Neural cell (in vitro differentiated cells): ENCODE measurements around the gene PIK3C2G. TPM values are rescaled to one million over a fixed set of nuclear protein-coding genes. Genes with fewer than 3 reads are reported as not detected.

Experiments
- H2AFZ ChIP-seq: fragments of 200-600, 300-800 bp; sonication (generic), shearing (Covaris generic); 2 replicates; pipeline ENCODE4 v1.6.0; 2014; ENCODE audit warnings: low read depth, mild to moderate bottlenecking, antibody characterized with exemption, low read length, moderate library complexity
- H3F3A ChIP-seq: fragments of 200-600 bp; shearing (Covaris generic); 2 replicates; pipeline ENCODE4 v1.6.1; 2016; ENCODE audit warnings: mild to moderate bottlenecking, moderate library complexity, mixed read lengths, antibody characterized with exemption, low read length; ENCODE audit not compliant: insufficient read depth, poor library complexity, severe bottlenecking
- H3K27ac ChIP-seq: fragments of 200-600, 300-800 bp; sonication (generic), shearing (Covaris generic); 2 replicates; pipeline ENCODE4 v1.5.1; 2014; ENCODE audit warnings: mild to moderate bottlenecking, low read length, moderate library complexity
- H3K27me3 ChIP-seq: fragments of 300-800, 200-600 bp; sonication (generic), shearing (Covaris generic); 2 replicates; pipeline ENCODE4 v1.6.0; 2014; ENCODE audit warnings: mild to moderate bottlenecking, low read depth, low read length, moderate library complexity; ENCODE audit not compliant: insufficient read depth
- H3K36me3 ChIP-seq: fragments of 300-800, 200-600 bp; sonication (generic), shearing (Covaris generic); 2 replicates; pipeline ENCODE4 v1.5.1; 2014; ENCODE audit warnings: mild to moderate bottlenecking, antibody characterized with exemption, low read length, moderate library complexity; ENCODE audit not compliant: insufficient read depth
- H3K4me2 ChIP-seq: fragments of 300-800, 200-600 bp; sonication (generic), shearing (Covaris generic); 2 replicates; pipeline ENCODE4 v1.6.0; 2014; ENCODE audit warnings: mild to moderate bottlenecking, low read length
- H3K4me3 ChIP-seq: fragments of 300-800, 200-600 bp; sonication (generic), shearing (Covaris generic); 2 replicates; pipeline ENCODE4 v1.5.1; 2014; ENCODE audit warnings: mild to moderate bottlenecking, low read length, moderate library complexity
- H3K79me2 ChIP-seq: fragments of 200-600 bp; shearing (Covaris generic); replicated peaks from 2 replicates; pipeline ENCODE4 v1.6.0; 2014; ENCODE audit warnings: mild to moderate bottlenecking, low read length, moderate library complexity; ENCODE audit not compliant: insufficient read depth
- H3K9ac ChIP-seq: fragments of 300-800, 200-600 bp; sonication (generic), shearing (Covaris generic); 2 replicates; pipeline ENCODE4 v1.6.1; 2016; ENCODE audit warnings: mild to moderate bottlenecking, low read length, mixed read lengths
- H3K9me2 ChIP-seq: fragments of 200-600 bp; shearing (Covaris generic); 2 replicates; pipeline ENCODE4 v1.6.1; 2016; ENCODE audit warnings: mild to moderate bottlenecking, low read length, mixed read lengths; ENCODE audit not compliant: insufficient read depth
- H3K9me3 ChIP-seq: fragments of 200-600, 300-800 bp; sonication (generic), shearing (Covaris generic); 2 replicates; pipeline ENCODE4 v1.6.1; 2016; ENCODE audit warnings: mild to moderate bottlenecking, mixed run types, low read length, moderate library complexity, mixed read lengths
- H4K20me1 ChIP-seq: fragments of 200-600 bp; shearing (Covaris generic); 2 replicates; pipeline ENCODE4 v1.6.1; 2016; ENCODE audit warnings: mild to moderate bottlenecking, mixed run types; ENCODE audit not compliant: insufficient read depth
- EP300 ChIP-seq: fragments of 450-650 bp; conservative IDR thresholded peaks from 2 replicates; pipeline ENCODE4 v1.6.1; 2014; ENCODE audit warnings: antibody characterized with exemption, mild to moderate bottlenecking, moderate library complexity; ENCODE audit not compliant: poor library complexity, severe bottlenecking
- EZH2 ChIP-seq: fragments of 200-600, 300-800 bp; shearing (Covaris generic), sonication (generic); IDR thresholded peaks from 2 replicates; pipeline ENCODE4 v1.6.1; 2014; ENCODE audit warnings: antibody characterized with exemption, low read length, borderline replicate concordance, mild to moderate bottlenecking; ENCODE audit not compliant: insufficient read depth, poor library complexity, severe bottlenecking
- MXI1 ChIP-seq: fragments of 450-650 bp; conservative IDR thresholded peaks from 2 replicates; pipeline ENCODE4 v1.6.1; 2014; ENCODE audit warnings: antibody characterized with exemption, mild to moderate bottlenecking; ENCODE audit not compliant: poor library complexity, severe bottlenecking
- POLR2AphosphoS5 ChIP-seq: IDR thresholded peaks from 2 replicates; pipeline ENCODE4 v1.6.1; 2012
- RAD21 ChIP-seq: fragments of 450-650 bp; conservative IDR thresholded peaks from 2 replicates; pipeline ENCODE4 v1.6.1; 2014; ENCODE audit warnings: antibody characterized with exemption, mild to moderate bottlenecking, moderate library complexity
- SMC3 ChIP-seq: fragments of 450-650 bp; conservative IDR thresholded peaks from 2 replicates; pipeline ENCODE4 v1.6.1; 2014; ENCODE audit warnings: antibody characterized with exemption, mild to moderate bottlenecking, moderate library complexity; ENCODE audit not compliant: poor library complexity
- TAF1 ChIP-seq: IDR thresholded peaks from 2 replicates; pipeline ENCODE4 v1.6.1; 2012; ENCODE audit warnings: low read depth
- polyA plus RNA-seq: library from polyadenylated mRNA; depleted of rRNA; stranded (reverse); fragments of >200 nt; gene quantifications from 2 replicates; pipeline ENCODE4 v1.2.3, GENCODE V29; 2014
- TF ChIP-seq, protein P1 (sequence below): IDR thresholded peaks from 2 replicates; pipeline ENCODE4 v1.6.1; 2012; ENCODE audit warnings: borderline replicate concordance
- TF ChIP-seq, protein P2 (sequence below): fragments of 450-650 bp; IDR thresholded peaks from 2 replicates; pipeline ENCODE4 v1.5.1; 2014; ENCODE audit warnings: antibody characterized with exemption, mild to moderate bottlenecking, moderate library complexity; ENCODE audit not compliant: poor library complexity, severe bottlenecking

PIK3C2G gene
- polyA plus RNA-seq, 1 donor from 2014 or later, result not detected

DNA sequence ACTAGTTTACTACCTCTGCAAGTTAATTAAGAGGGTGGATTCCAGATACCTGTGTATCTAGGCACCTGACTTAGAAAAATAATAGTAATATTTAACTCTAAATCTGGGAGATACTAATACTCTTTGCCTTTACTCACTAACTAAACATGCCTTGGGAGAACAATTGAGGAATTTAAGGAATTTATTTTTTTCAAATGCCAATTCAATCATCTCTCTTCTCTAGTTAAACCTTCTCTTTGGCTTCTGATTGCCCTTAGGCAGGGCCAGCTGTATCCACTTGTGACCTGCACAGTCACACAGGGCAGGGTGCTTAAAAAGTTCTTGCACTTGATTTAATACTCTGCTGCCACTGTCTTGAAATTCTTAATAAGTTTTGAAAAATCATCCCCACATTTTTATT lies 334.1 kb downstream of the PIK3C2G start:
- H4K20me1 ChIP-seq, result no peaks in the 10 kb centered on the region
- no peak for TF ChIP-seq EP300
- no peak for TF ChIP-seq RAD21
- TF ChIP-seq, protein P1, sequence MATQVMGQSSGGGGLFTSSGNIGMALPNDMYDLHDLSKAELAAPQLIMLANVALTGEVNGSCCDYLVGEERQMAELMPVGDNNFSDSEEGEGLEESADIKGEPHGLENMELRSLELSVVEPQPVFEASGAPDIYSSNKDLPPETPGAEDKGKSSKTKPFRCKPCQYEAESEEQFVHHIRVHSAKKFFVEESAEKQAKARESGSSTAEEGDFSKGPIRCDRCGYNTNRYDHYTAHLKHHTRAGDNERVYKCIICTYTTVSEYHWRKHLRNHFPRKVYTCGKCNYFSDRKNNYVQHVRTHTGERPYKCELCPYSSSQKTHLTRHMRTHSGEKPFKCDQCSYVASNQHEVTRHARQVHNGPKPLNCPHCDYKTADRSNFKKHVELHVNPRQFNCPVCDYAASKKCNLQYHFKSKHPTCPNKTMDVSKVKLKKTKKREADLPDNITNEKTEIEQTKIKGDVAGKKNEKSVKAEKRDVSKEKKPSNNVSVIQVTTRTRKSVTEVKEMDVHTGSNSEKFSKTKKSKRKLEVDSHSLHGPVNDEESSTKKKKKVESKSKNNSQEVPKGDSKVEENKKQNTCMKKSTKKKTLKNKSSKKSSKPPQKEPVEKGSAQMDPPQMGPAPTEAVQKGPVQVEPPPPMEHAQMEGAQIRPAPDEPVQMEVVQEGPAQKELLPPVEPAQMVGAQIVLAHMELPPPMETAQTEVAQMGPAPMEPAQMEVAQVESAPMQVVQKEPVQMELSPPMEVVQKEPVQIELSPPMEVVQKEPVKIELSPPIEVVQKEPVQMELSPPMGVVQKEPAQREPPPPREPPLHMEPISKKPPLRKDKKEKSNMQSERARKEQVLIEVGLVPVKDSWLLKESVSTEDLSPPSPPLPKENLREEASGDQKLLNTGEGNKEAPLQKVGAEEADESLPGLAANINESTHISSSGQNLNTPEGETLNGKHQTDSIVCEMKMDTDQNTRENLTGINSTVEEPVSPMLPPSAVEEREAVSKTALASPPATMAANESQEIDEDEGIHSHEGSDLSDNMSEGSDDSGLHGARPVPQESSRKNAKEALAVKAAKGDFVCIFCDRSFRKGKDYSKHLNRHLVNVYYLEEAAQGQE, result no peak
- no peak for TF ChIP-seq TAF1
- no peak for TF ChIP-seq MXI1
- TF ChIP-seq POLR2AphosphoS5, result no peak
- TF ChIP-seq EZH2, result no peak
- TF ChIP-seq SMC3, result no peak
- H3K36me3 ChIP-seq, result no peaks in the 10 kb centered on the region
- no peak overlapping the region for H3K4me2 ChIP-seq
- H2AFZ ChIP-seq, result no peak overlapping the region
- H3K9me3 ChIP-seq, result no peaks in the 10 kb centered on the region
- H3K27me3 ChIP-seq, result no peaks in the 10 kb centered on the region
- H3F3A ChIP-seq, result no peaks in the 10 kb centered on the region
- H3K27ac ChIP-seq, result no peak overlapping the region
- no peak overlapping the region for H3K4me3 ChIP-seq
- H3K9me2 ChIP-seq, result no peaks in the 10 kb centered on the region
- H3K9ac ChIP-seq, result no peak overlapping the region
- H3K79me2 ChIP-seq, result no peaks in the 10 kb centered on the region

- Histone ChIP-seq H3K9me3 (no peaks in the 10 kb centered on the region), H3K9me2 (no peaks in the 10 kb centered on the region), H3K4me2 (no peak overlapping the region), H3K27me3 (no peaks in the 10 kb centered on the region), H4K20me1 (no peaks in the 10 kb centered on the region), H3K9ac (no peak overlapping the region), H3K79me2 (no peaks in the 10 kb centered on the region), H2AFZ (no peak overlapping the region), H3K36me3 (no peaks in the 10 kb centered on the region), H3K4me3 (no peak overlapping the region), H3F3A (no peaks in the 10 kb centered on the region), H3K27ac (no peak overlapping the region)
- TF ChIP-seq RAD21 (no peak), TAF1 (no peak), SMC3 (no peak), MXI1 (no peak), EZH2 (no peak), POLR2AphosphoS5 (no peak), EP300 (no peak)
- TF ChIP-seq, protein P1, result no peak
- TF ChIP-seq, protein P2, sequence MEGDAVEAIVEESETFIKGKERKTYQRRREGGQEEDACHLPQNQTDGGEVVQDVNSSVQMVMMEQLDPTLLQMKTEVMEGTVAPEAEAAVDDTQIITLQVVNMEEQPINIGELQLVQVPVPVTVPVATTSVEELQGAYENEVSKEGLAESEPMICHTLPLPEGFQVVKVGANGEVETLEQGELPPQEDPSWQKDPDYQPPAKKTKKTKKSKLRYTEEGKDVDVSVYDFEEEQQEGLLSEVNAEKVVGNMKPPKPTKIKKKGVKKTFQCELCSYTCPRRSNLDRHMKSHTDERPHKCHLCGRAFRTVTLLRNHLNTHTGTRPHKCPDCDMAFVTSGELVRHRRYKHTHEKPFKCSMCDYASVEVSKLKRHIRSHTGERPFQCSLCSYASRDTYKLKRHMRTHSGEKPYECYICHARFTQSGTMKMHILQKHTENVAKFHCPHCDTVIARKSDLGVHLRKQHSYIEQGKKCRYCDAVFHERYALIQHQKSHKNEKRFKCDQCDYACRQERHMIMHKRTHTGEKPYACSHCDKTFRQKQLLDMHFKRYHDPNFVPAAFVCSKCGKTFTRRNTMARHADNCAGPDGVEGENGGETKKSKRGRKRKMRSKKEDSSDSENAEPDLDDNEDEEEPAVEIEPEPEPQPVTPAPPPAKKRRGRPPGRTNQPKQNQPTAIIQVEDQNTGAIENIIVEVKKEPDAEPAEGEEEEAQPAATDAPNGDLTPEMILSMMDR, result no peak
These were observed 340.6 kb downstream of the PIK3C2G start for GRCh38 chr12:18601962-18602361.
